Measurements from ENCODE around the gene TRIM5.

DNA sequence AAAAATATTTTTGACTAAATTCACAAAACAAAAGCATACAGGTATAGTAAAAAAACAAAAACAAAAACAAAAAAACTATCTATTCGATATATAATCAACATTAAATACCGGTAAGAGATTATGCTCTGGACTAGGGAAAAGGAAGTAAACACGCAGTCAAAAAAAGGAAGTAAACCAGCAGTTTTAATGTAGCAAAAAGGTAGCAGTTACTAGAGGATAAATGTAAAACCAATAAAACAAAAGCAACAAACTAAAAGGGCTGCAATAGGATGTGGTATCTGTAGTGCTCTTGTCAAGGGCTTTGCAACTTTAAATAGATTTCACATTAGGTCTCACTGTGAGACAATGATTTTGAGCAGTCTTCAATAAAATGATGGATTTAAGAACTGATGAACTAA lies 7.1 kb upstream of the TRIM5 start:
- TF ChIP-seq, protein P1, sequence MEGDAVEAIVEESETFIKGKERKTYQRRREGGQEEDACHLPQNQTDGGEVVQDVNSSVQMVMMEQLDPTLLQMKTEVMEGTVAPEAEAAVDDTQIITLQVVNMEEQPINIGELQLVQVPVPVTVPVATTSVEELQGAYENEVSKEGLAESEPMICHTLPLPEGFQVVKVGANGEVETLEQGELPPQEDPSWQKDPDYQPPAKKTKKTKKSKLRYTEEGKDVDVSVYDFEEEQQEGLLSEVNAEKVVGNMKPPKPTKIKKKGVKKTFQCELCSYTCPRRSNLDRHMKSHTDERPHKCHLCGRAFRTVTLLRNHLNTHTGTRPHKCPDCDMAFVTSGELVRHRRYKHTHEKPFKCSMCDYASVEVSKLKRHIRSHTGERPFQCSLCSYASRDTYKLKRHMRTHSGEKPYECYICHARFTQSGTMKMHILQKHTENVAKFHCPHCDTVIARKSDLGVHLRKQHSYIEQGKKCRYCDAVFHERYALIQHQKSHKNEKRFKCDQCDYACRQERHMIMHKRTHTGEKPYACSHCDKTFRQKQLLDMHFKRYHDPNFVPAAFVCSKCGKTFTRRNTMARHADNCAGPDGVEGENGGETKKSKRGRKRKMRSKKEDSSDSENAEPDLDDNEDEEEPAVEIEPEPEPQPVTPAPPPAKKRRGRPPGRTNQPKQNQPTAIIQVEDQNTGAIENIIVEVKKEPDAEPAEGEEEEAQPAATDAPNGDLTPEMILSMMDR (optimal IDR thresholded peaks at IDR 0.05 in 1 of 3, IDR thresholded peaks at IDR 0.05 in 1 of 3, conservative IDR thresholded peaks at IDR 0.05 in 1 of 3; ENCODE audit: extremely low read depth in 1 of 3, insufficient read depth in 2 of 3, low read length in 3 of 3), result no peak
- no peak for TF ChIP-seq EZH2 (IDR thresholded peaks at IDR 0.05; ENCODE audit: low read length)

Measured in keratinocyte (primary cell).